Measurements from ENCODE around the gene SBK1.

Gene SBK1

DNA sequence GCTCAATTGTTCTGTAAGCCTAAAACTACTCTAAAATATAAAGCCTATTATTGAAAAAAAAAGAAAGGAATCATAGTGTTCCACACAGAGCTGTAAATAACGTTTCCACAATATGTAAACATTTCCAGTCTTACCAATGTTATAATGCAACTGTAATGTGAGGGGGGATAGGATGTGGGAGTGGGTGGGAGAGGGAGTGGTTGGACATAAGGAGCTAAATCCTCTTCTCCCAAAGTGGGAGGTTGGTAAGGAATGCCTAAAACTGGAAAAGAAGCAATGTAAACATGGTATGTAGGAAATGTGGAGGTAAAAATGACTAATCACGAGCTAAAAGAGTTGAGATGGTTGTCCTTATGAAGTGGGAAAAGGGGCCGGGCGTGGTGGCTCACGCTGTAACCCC lies 17.6 kb upstream of the SBK1 start:
- Histone ChIP-seq H3K23ac (ENCODE audit: low read depth, low read length, poor library complexity) (no peak overlapping the region), H3K27me3 (ENCODE audit: control insufficient read depth in 3 of 3, insufficient read depth in 3 of 3, low read depth in 1 of 3, low read length in 3 of 3) (peaks cover 0 to 19% (median 9%) of the 10 kb centered on the region in 3 experiments), H3K14ac (ENCODE audit: low read length) (no peak overlapping the region), H2BK15ac (ENCODE audit: low read length) (no peak overlapping the region), H4K8ac (ENCODE audit: low read depth, low read length) (no peak overlapping the region), H3K79me1 (ENCODE audit: low read depth, low read length) (no peaks in the 10 kb centered on the region), H4K91ac (ENCODE audit: low read depth, low read length, poor library complexity) (no peak overlapping the region), H3K36me3 (replicated peaks in 1 of 2; ENCODE audit: control insufficient read depth in 2 of 2, insufficient read depth in 2 of 2, low read length in 2 of 2) (no peaks in the 10 kb centered on the region), H3K9me3 (replicated peaks in 1 of 2; ENCODE audit: control insufficient read depth in 2 of 2, insufficient read depth in 1 of 2, low read depth in 1 of 2, low read length in 2 of 2) (no peaks in the 10 kb centered on the region), H2BK5ac (ENCODE audit: low read length) (no peak overlapping the region), H2BK120ac (ENCODE audit: low read depth, low read length) (no peak overlapping the region), H2AK5ac (ENCODE audit: low read depth, low read length) (no peak overlapping the region), H3K4me2 (ENCODE audit: insufficient read depth, low read length, poor library complexity, severe bottlenecking) (no peak overlapping the region), H3K9ac (ENCODE audit: low read depth, low read length, poor library complexity) (no peak overlapping the region), H2AFZ (ENCODE audit: low read length) (no peak overlapping the region), H3K4me1 (ENCODE audit: control insufficient read depth in 2 of 2, insufficient read depth in 1 of 2, low read depth in 1 of 2, low read length in 2 of 2) (peaks cover 2% of the 10 kb centered on the region in 2 donors), H3K4me3 (ENCODE audit: low read length in 2 of 2) (no peak overlapping the region), H3K18ac (ENCODE audit: low read length) (no peak overlapping the region), H3K27ac (replicated peaks; ENCODE audit: low read length) (no peak overlapping the region), H3K4ac (ENCODE audit: low read length) (no peak overlapping the region), H2BK12ac (ENCODE audit: low read length) (no peak overlapping the region)
- no peak for DNase-seq (ENCODE audit: low spot score)
- WGBS, 2 donors (ENCODE audit: extremely low coverage in 2 of 2, insufficient read length in 2 of 2, insufficient replicate concordance in 1 of 2) = no CpG with 5 or more reads among the region's 5 CpGs

DNA sequence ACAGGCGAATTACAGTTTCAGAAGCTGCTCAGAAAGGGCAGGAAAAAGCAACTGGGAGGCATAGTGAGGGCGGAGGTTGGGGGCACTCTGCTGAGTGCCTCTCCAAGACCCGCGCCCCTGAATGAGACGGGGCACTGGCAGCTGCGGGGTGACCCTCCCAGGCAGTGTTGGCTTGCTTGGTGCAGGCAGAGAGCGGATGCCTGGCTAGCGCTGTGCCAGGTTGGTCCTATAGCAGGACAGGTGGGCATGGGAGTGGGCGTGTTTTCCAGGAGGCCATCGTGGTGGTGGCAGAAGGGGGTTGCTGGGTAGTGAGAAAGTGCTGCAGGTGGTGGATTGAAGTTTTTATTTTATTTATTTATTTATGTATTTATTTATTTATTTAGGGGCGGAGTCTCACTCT lies 16.0 kb upstream of the SBK1 start:
- Histone ChIP-seq H3K36me3 (replicated peaks in 1 of 2; ENCODE audit: control insufficient read depth in 2 of 2, insufficient read depth in 2 of 2, low read length in 2 of 2) (no peaks in the 10 kb centered on the region), H3K79me1 (ENCODE audit: low read depth, low read length) (no peaks in the 10 kb centered on the region), H2BK15ac (ENCODE audit: low read length) (peak overlapping the region; percentile 74), H3K9ac (ENCODE audit: low read depth, low read length, poor library complexity) (peak overlapping the region; percentile 7), H2BK120ac (ENCODE audit: low read depth, low read length) (no peak overlapping the region), H2AK5ac (ENCODE audit: low read depth, low read length) (peak overlapping the region; percentile 40), H3K4me3 (ENCODE audit: low read length in 2 of 2) (no peak overlapping the region), H3K9me3 (replicated peaks in 1 of 2; ENCODE audit: control insufficient read depth in 2 of 2, insufficient read depth in 1 of 2, low read depth in 1 of 2, low read length in 2 of 2) (no peaks in the 10 kb centered on the region), H4K91ac (ENCODE audit: low read depth, low read length, poor library complexity) (no peak overlapping the region), H3K4ac (ENCODE audit: low read length) (peak overlapping the region; percentile 17), H3K4me2 (ENCODE audit: insufficient read depth, low read length, poor library complexity, severe bottlenecking) (no peak overlapping the region), H4K8ac (ENCODE audit: low read depth, low read length) (no peak overlapping the region), H3K14ac (ENCODE audit: low read length) (no peak overlapping the region), H3K23ac (ENCODE audit: low read depth, low read length, poor library complexity) (no peak overlapping the region), H3K27me3 (ENCODE audit: control insufficient read depth in 3 of 3, insufficient read depth in 3 of 3, low read depth in 1 of 3, low read length in 3 of 3) (peaks cover 0 to 19% (median 9%) of the 10 kb centered on the region in 3 experiments), H3K27ac (replicated peaks; ENCODE audit: low read length) (no peak overlapping the region), H2BK12ac (ENCODE audit: low read length) (no peak overlapping the region), H2AFZ (ENCODE audit: low read length) (no peak overlapping the region), H2BK5ac (ENCODE audit: low read length) (no peak overlapping the region), H3K4me1 (ENCODE audit: control insufficient read depth in 2 of 2, insufficient read depth in 1 of 2, low read depth in 1 of 2, low read length in 2 of 2) (peaks cover 2 to 4% of the 10 kb centered on the region in 2 donors), H3K18ac (ENCODE audit: low read length) (no peak overlapping the region)
- no peak for DNase-seq (ENCODE audit: low spot score)
- WGBS, 2 donors (ENCODE audit: extremely low coverage in 2 of 2, insufficient read length in 2 of 2, insufficient replicate concordance in 1 of 2) = no CpG with 5 or more reads among the region's 11 CpGs

- H2BK15ac ChIP-seq (ENCODE audit: low read length) = peak overlapping the region; percentile 91
Measured at GRCh38 chr16:28277537-28278388, 14.6 kb upstream of the SBK1 start.

DNA sequence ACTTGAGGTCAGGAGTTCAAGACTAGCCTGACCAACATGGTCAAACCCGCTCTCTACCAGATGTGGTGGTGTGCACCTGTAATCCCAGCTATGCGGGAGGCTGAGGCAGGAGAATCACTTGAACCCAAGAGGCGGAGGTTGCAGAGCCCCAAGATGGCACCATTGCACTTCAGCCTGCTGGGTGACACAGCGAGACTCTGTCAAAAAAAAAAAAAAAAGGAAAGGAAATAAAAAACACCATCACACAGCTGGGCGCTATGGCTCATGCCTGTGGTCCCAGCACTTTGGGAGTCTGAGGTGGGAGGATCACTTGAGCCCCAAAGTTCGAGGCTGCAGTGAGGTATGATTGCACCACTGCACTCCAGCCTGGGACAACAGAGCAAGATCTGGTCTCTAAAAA lies 13.3 kb upstream of the SBK1 start:
- no peak overlapping the region for H2BK12ac ChIP-seq (ENCODE audit: low read length)
- peaks cover 2 to 4% of the 10 kb centered on the region in 2 donors for H3K4me1 ChIP-seq (ENCODE audit: control insufficient read depth in 2 of 2, insufficient read depth in 1 of 2, low read depth in 1 of 2, low read length in 2 of 2)
- H3K23ac ChIP-seq (ENCODE audit: low read depth, low read length, poor library complexity) = no peak overlapping the region
- peaks cover 0 to 15% (median 9%) of the 10 kb centered on the region in 3 experiments for H3K27me3 ChIP-seq (ENCODE audit: control insufficient read depth in 3 of 3, insufficient read depth in 3 of 3, low read depth in 1 of 3, low read length in 3 of 3)
- no peak overlapping the region for H4K8ac ChIP-seq (ENCODE audit: low read depth, low read length)
- WGBS, 2 donors (ENCODE audit: extremely low coverage in 2 of 2, insufficient read length in 2 of 2, insufficient replicate concordance in 1 of 2) = no CpG with 5 or more reads among the region's 6 CpGs
- H3K4me3 ChIP-seq (ENCODE audit: low read length in 2 of 2) = no peak overlapping the region
- H3K18ac ChIP-seq (ENCODE audit: low read length) = no peak overlapping the region
- no peak overlapping the region for H2BK15ac ChIP-seq (ENCODE audit: low read length)
- peak overlapping the region; percentile 60 for H2AFZ ChIP-seq (ENCODE audit: low read length)
- no peak for DNase-seq (ENCODE audit: low spot score)
- H3K27ac ChIP-seq (replicated peaks; ENCODE audit: low read length) = no peak overlapping the region
- no peak overlapping the region for H2AK5ac ChIP-seq (ENCODE audit: low read depth, low read length)
- H3K9me3 ChIP-seq (replicated peaks in 1 of 2; ENCODE audit: control insufficient read depth in 2 of 2, insufficient read depth in 1 of 2, low read depth in 1 of 2, low read length in 2 of 2) = no peaks in the 10 kb centered on the region
- H3K9ac ChIP-seq (ENCODE audit: low read depth, low read length, poor library complexity) = no peak overlapping the region
- H4K91ac ChIP-seq (ENCODE audit: low read depth, low read length, poor library complexity) = no peak overlapping the region
- H3K79me1 ChIP-seq (ENCODE audit: low read depth, low read length) = no peaks in the 10 kb centered on the region
- no peak overlapping the region for H2BK120ac ChIP-seq (ENCODE audit: low read depth, low read length)
- no peak overlapping the region for H3K4me2 ChIP-seq (ENCODE audit: insufficient read depth, low read length, poor library complexity, severe bottlenecking)
- no peaks in the 10 kb centered on the region for H3K36me3 ChIP-seq (replicated peaks in 1 of 2; ENCODE audit: control insufficient read depth in 2 of 2, insufficient read depth in 2 of 2, low read length in 2 of 2)
- no peak overlapping the region for H2BK5ac ChIP-seq (ENCODE audit: low read length)
- no peak overlapping the region for H3K14ac ChIP-seq (ENCODE audit: low read length)
- H3K4ac ChIP-seq (ENCODE audit: low read length) = no peak overlapping the region

More at GRCh38 chr16:28277537-28278388, 14.6 kb upstream of the SBK1 start:
- peak overlapping the region; percentile 47 for H3K27ac ChIP-seq (replicated peaks; ENCODE audit: low read length)
- peaks cover 0 to 19% (median 9%) of the 10 kb centered on the region in 3 experiments for H3K27me3 ChIP-seq (ENCODE audit: control insufficient read depth in 3 of 3, insufficient read depth in 3 of 3, low read depth in 1 of 3, low read length in 3 of 3)
- H3K14ac ChIP-seq (ENCODE audit: low read length) = peak overlapping the region; percentile 96
- H4K91ac ChIP-seq (ENCODE audit: low read depth, low read length, poor library complexity) = peak overlapping the region; percentile 99
- H3K79me1 ChIP-seq (ENCODE audit: low read depth, low read length) = no peaks in the 10 kb centered on the region
- peak overlapping the region; percentile 97 for H2AFZ ChIP-seq (ENCODE audit: low read length)
- H3K4me1 ChIP-seq (ENCODE audit: control insufficient read depth in 2 of 2, insufficient read depth in 1 of 2, low read depth in 1 of 2, low read length in 2 of 2) = peaks cover 2 to 4% of the 10 kb centered on the region in 2 donors
- DNase-seq (ENCODE audit: low spot score) = peak; percentile 85
- H3K4me2 ChIP-seq (ENCODE audit: insufficient read depth, low read length, poor library complexity, severe bottlenecking) = peak overlapping the region; percentile 89
- H3K18ac ChIP-seq (ENCODE audit: low read length) = peak overlapping the region; percentile 99
- H2BK120ac ChIP-seq (ENCODE audit: low read depth, low read length) = peak overlapping the region; percentile 92
- H2AK5ac ChIP-seq (ENCODE audit: low read depth, low read length) = no peak overlapping the region
- H3K4ac ChIP-seq (ENCODE audit: low read length) = no peak overlapping the region
- H3K9ac ChIP-seq (ENCODE audit: low read depth, low read length, poor library complexity) = peak overlapping the region; percentile 95
- no peaks in the 10 kb centered on the region for H3K9me3 ChIP-seq (replicated peaks in 1 of 2; ENCODE audit: control insufficient read depth in 2 of 2, insufficient read depth in 1 of 2, low read depth in 1 of 2, low read length in 2 of 2)
- H3K4me3 ChIP-seq (ENCODE audit: low read length in 2 of 2) = peak overlapping the region; percentile 57 to 60
- no peak overlapping the region for H3K23ac ChIP-seq (ENCODE audit: low read depth, low read length, poor library complexity)
- no CpG with 5 or more reads among the region's 44 CpGs for WGBS, 2 donors (ENCODE audit: extremely low coverage in 2 of 2, insufficient read length in 2 of 2, insufficient replicate concordance in 1 of 2)
- H3K36me3 ChIP-seq (replicated peaks in 1 of 2; ENCODE audit: control insufficient read depth in 2 of 2, insufficient read depth in 2 of 2, low read length in 2 of 2) = no peaks in the 10 kb centered on the region
- no peak overlapping the region for H4K8ac ChIP-seq (ENCODE audit: low read depth, low read length)
- peak overlapping the region; percentile 86 for H2BK12ac ChIP-seq (ENCODE audit: low read length)
- peak overlapping the region; percentile 88 for H2BK5ac ChIP-seq (ENCODE audit: low read length)

Data from neuronal stem cell (in vitro differentiated cells).